ENCODE results near the gene UGT1A5. TPM values are rescaled to one million over a fixed set of nuclear protein-coding genes. Genes with fewer than 3 reads are reported as not detected.

Gene UGT1A5
- total RNA-seq, 2 experiments from 2014 or later, result not detected

DNA sequence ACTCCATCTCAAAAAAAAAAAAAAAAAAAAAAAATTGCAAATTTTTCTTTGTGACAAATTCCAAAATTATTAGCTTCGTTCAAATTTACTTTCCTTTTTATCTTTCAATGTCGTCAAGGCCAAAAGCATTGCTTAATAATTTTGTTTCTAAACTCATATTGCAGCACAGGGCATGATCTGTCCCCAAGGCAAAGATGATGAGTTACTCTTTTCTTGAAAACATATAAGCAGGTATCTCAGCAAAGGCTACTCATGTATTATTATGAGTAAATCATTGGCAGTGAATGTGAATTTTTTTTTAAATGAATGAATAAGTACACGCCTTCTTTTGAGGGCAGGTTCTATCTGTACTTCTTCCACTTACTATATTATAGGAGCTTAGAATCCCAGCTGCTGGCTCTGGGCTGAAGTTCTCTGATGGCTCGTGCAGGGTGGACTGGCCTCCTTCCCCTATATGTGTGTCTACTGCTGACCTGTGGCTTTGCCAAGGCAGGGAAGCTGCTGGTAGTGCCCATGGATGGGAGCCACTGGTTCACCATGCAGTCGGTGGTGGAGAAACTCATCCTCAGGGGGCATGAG, 31.1 kb upstream of the UGT1A5 start, which contains the start of gene UGT1A7:
Gene UGT1A7 (plus strand): TSS at position 381 of the 579 bp plus-strand sequence. CDS start 37 bp downstream, at position 418.
- ChIA-PET POLR2A (no interaction called here), CTCF (no interaction called here)
- no peak for DNase-seq
- Mint-ChIP-seq H3K9me3 (ENCODE audit: low read depth) (no peaks in the 10 kb centered on the region), H3K27me3 (peaks cover 11% of the 10 kb centered on the region), H3K4me3 (no peak within 1 kb of the TSS), H3K36me3 (ENCODE audit: low read depth) (no peaks in the 10 kb centered on the region), H3K27ac (no peak within 1 kb of the TSS), H3K4me1 (no peaks in the 10 kb centered on the region)
- intact Hi-C loops (cut with DNase I, micrococcal nuclease), result no loop called here
- no peak for ATAC-seq

DNA sequence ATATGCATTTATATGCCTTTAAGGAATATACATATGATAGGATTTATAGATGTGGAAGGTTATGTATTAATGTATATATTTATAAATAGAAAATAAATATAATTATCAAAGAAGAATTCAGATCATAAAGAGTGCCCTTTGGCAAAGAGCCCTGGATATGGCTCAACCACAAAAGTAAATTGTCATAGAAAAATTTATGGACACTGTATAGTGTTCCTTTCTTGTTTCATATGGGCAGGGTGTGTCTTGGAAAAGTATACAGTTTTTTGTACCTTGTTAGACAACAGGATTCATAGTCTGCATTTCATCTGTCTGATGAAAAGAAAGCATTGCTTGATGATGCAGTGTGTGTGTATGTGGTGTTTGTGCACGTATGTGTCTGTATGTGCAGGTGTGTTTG, 28.1 kb upstream of the UGT1A5 start:
- ChIA-PET CTCF (interaction anchor here (0.7 kb wide), 1 partner anchor 25 kb away, joined by 3 read pairs; no protein-coding TSS in a partner anchor), POLR2A (no interaction called here)
- Mint-ChIP-seq H3K9me3 (ENCODE audit: low read depth) (no peaks in the 10 kb centered on the region), H3K36me3 (ENCODE audit: low read depth) (no peaks in the 10 kb centered on the region), H3K27ac (no peak overlapping the region), H3K27me3 (peaks cover 7% of the 10 kb centered on the region), H3K4me3 (no peak overlapping the region), H3K4me1 (no peaks in the 10 kb centered on the region)
- DNase-seq, result no peak
- ATAC-seq, result no peak
- intact Hi-C loops (cut with DNase I, micrococcal nuclease), result no loop called here

DNA sequence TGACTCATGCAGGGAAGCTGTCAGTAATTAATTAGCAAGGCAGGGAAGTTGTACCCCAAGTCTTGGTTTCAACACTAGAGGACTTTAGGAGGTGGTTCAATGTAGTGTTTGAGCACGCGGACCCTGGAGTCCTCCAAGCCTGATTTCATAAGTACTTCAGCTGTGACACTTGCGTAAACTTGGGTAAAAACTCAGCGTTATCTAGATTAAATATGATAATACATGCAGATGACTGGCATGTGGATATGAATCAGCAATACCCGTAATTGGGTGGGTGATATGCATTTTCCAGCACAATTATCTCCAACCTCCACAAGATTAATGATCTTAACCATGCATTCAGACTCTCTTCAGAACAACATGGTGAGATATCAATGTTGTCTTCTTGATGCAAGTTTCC, 25.8 kb upstream of the UGT1A5 start:
- no peak for ATAC-seq
- H3K27me3 Mint-ChIP-seq, result peaks cover 4% of the 10 kb centered on the region
- no peaks in the 10 kb centered on the region for H3K9me3 Mint-ChIP-seq (ENCODE audit: low read depth)
- no peaks in the 10 kb centered on the region for H3K36me3 Mint-ChIP-seq (ENCODE audit: low read depth)
- DNase-seq, result no peak
- no peak overlapping the region for H3K4me3 Mint-ChIP-seq
- no peaks in the 10 kb centered on the region for H3K4me1 Mint-ChIP-seq
- ChIA-PET CTCF (interaction anchor here (0.6 kb wide), 1 partner anchor 615 kb away, joined by 3 read pairs; no protein-coding TSS in a partner anchor), POLR2A (no interaction called here)
- intact Hi-C loops (cut with DNase I, micrococcal nuclease), result no loop called here
- H3K27ac Mint-ChIP-seq, result no peak overlapping the region

DNA sequence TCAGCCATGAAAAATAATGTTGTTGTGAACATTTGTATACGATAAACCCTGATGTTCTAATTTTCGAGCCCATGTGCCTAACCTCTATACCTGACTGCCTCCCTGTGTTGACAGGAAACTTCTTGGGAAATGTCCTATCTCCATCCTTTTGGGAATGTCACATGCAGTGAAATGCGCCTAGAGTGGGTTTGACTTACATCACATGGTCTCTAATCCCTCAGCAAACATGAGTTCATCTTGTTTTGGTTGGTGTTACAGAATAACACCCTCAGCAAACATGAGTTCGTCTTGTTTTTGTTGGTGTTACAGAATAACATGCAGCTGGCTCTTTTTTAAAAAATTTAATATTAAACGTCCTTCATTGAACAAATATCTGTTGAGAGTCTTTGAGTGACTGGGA, 24.4 kb upstream of the UGT1A5 start:
- Mint-ChIP-seq H3K36me3 (ENCODE audit: low read depth) (no peaks in the 10 kb centered on the region), H3K4me1 (no peaks in the 10 kb centered on the region), H3K4me3 (no peak overlapping the region), H3K9me3 (ENCODE audit: low read depth) (no peaks in the 10 kb centered on the region), H3K27ac (no peak overlapping the region), H3K27me3 (peaks cover 4% of the 10 kb centered on the region)
- DNase-seq, result no peak
- no peak for ATAC-seq
- ChIA-PET CTCF (no interaction called here), POLR2A (no interaction called here)
- intact Hi-C loops (cut with DNase I, micrococcal nuclease), result no loop called here

DNA sequence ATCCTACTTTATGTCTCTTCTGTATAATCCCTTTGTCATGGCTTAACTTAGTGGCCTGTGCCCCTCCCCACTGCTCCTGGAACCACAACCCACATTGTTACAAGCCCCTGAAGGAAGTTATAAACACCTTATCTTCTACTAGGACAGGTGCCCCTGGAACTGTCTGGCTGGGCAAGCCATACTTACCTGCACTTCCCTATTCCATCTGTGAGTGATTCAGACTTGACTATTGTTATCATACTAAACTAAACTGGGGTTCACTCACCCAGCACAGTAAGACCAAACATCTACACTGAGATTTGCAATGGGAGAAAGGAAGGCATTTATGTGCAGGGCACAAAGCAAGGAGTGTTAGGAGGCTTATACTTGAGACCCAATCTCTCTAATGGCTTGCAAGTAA, 23.7 kb upstream of the UGT1A5 start:
- H3K27me3 Mint-ChIP-seq, result peaks cover 4% of the 10 kb centered on the region

DNA sequence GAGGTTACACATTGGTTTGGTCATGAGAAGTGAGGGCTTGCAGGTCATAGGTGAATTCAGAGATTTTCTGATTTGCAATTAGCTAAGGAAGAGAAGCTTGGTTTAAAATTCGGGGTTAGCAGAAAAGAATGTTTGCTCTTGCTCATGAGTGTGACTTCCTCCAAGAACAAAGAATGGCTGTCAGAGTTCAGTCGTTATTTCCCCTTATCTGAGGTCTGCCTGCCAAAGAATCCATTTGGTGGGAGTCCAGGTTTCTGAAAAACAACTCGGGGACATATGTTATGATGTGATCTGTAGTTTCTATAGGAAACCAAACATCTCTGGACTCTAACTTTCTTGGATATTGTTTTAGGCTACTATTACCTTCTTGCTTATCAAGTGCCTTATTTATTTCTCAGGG, 23.2 kb upstream of the UGT1A5 start:
- H3K27me3 Mint-ChIP-seq, result peaks cover 4% of the 10 kb centered on the region
- no peak overlapping the region for H3K4me3 Mint-ChIP-seq
- DNase-seq (no peak), ATAC-seq (no peak)
- H3K27ac Mint-ChIP-seq, result no peak overlapping the region
- ChIA-PET POLR2A (no interaction called here), CTCF (no interaction called here)
- H3K9me3 Mint-ChIP-seq (ENCODE audit: low read depth), result no peaks in the 10 kb centered on the region
- intact Hi-C loops (cut with DNase I, micrococcal nuclease), result no loop called here
- no peaks in the 10 kb centered on the region for H3K36me3 Mint-ChIP-seq (ENCODE audit: low read depth)
- no peaks in the 10 kb centered on the region for H3K4me1 Mint-ChIP-seq

More for the DNA sequence above, 23.7 kb upstream of the UGT1A5 start:
- ATAC-seq (no peak), DNase-seq (no peak)
- H3K36me3 Mint-ChIP-seq (ENCODE audit: low read depth), result no peaks in the 10 kb centered on the region
- intact Hi-C loops (cut with DNase I, micrococcal nuclease), result no loop called here
- POLR2A ChIA-PET, result no interaction called here
- H3K27ac Mint-ChIP-seq, result no peak overlapping the region
- no peaks in the 10 kb centered on the region for H3K9me3 Mint-ChIP-seq (ENCODE audit: low read depth)
- CTCF ChIA-PET, result no interaction called here
- H3K4me1 Mint-ChIP-seq, result no peaks in the 10 kb centered on the region
- no peak overlapping the region for H3K4me3 Mint-ChIP-seq

DNA sequence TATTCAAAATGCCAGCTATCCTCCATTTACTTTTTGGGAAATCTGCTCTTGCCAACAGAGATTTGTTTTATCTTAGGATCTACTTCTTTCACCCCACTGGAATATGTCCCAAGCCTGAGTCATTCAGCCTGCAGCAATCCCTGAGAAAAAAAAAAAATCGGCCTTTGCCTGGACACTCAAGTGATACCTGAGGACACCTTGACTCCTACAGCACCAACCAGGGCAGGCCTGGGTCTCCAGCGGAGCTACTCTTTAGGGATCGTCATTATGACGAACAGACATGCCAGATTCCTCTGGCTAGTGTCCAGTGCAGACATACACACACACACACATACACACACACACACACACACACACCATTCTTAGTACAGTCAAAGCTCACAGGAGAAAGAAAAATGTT, 22.3 kb upstream of the UGT1A5 start:
- H3K9me3 Mint-ChIP-seq (ENCODE audit: low read depth), result no peaks in the 10 kb centered on the region
- ChIA-PET CTCF (no interaction called here), POLR2A (no interaction called here)
- intact Hi-C loops (cut with DNase I, micrococcal nuclease), result no loop called here
- no peak overlapping the region for H3K4me3 Mint-ChIP-seq
- no peaks in the 10 kb centered on the region for H3K36me3 Mint-ChIP-seq (ENCODE audit: low read depth)
- no peak for ATAC-seq
- no peak overlapping the region for H3K27ac Mint-ChIP-seq
- no peak for DNase-seq
- H3K4me1 Mint-ChIP-seq, result no peaks in the 10 kb centered on the region
- peaks cover 4% of the 10 kb centered on the region for H3K27me3 Mint-ChIP-seq

DNA sequence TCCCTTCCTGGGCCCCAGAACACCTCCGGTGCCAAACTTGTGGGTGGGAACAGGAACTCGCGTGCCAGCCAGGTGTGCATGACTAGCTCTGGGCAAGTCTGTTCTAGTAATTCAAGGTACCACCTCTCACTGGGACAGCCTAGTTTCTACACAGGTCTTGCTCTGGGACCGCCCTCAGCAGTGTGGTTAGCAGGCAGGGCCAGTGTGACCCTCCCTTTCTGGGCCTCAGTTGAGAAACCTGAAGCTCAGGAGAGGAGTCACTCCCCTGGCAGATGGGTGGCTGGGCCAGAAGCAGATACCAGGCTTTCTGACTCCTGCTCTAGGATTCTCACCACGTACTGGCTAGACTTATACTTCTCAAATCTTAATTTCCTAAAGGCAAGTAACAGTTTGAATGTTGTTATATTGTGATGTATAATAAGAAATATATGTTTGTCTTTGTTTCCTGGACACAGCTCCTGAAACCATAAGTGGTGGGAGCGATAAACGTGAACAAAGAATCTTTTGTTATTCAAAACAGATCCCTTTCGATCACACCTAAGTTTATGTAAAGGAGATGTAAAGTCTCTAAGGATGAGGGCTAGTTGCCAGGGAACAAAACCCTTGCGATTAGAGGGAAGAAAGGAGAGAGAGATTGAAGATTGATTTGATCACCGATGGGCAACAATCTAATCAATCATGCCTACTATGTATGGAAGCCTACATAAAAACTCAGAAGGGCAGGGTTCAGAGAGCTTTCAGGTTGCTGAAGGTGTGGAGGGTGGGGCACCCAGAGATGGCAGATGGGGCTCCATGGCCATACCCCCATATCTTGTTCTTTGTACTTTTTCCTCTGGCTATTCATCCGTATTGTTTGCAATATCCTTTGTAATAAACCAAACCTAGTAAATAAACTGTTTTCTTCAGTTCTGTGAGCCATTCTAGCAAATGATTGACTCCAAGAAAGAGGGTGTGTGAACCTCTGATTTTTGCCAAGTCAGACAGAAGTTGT, 21.0 kb upstream of the UGT1A5 start:
- no peaks in the 10 kb centered on the region for H3K27me3 Mint-ChIP-seq
- POLR2A ChIA-PET, result no interaction called here
- ATAC-seq, result no peak
- CTCF ChIA-PET, result interaction anchor here (0.6 kb wide), 1 partner anchor 59 kb away, joined by 3 read pairs; no protein-coding TSS in a partner anchor
- H3K9me3 Mint-ChIP-seq (ENCODE audit: low read depth), result no peaks in the 10 kb centered on the region
- no peaks in the 10 kb centered on the region for H3K36me3 Mint-ChIP-seq (ENCODE audit: low read depth)
- intact Hi-C loops (cut with DNase I, micrococcal nuclease), result no loop called here
- no peak for DNase-seq
- no peak overlapping the region for H3K27ac Mint-ChIP-seq
- no peaks in the 10 kb centered on the region for H3K4me1 Mint-ChIP-seq
- H3K4me3 Mint-ChIP-seq, result no peak overlapping the region

DNA sequence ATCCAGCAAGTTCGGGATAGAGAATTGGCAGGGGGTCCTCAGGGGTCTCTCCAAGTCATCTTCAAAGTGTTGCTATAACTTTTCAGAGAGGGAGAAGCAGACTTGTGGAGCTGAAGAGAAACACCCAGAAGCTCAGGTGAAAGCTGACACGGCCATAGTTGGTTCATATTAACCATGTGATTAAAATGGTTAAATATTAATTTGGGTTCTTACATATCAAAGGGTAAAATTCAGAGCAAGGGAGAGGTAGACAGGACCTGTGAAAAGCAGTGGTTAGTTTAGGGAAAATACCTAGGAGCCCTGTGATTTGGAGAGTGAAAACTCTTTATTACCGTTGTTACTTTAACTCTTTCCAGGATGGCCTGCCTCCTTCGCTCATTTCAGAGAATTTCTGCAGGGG, 20.1 kb upstream of the UGT1A5 start, which contains the start of gene UGT1A6:
Gene UGT1A6 (plus strand): TSS at position 243 of the 400 bp plus-strand sequence. CDS start 115 bp downstream, at position 358.
- intact Hi-C loops (cut with DNase I, micrococcal nuclease), result no loop called here
- ChIA-PET CTCF (interaction anchor here (0.5 to 0.6 kb wide), 2 partner anchors 58 to 237 kb away, joined by 3 to 4 read pairs; no protein-coding TSS in a partner anchor), POLR2A (no interaction called here)
- H3K4me3 Mint-ChIP-seq, result no peak within 1 kb of the TSS
- H3K4me1 Mint-ChIP-seq, result no peaks in the 10 kb centered on the region
- DNase-seq (no peak), ATAC-seq (no peak)
- H3K27me3 Mint-ChIP-seq, result no peaks in the 10 kb centered on the region
- no peak within 1 kb of the TSS for H3K27ac Mint-ChIP-seq
- H3K9me3 Mint-ChIP-seq (ENCODE audit: low read depth), result no peaks in the 10 kb centered on the region
- no peaks in the 10 kb centered on the region for H3K36me3 Mint-ChIP-seq (ENCODE audit: low read depth)

DNA sequence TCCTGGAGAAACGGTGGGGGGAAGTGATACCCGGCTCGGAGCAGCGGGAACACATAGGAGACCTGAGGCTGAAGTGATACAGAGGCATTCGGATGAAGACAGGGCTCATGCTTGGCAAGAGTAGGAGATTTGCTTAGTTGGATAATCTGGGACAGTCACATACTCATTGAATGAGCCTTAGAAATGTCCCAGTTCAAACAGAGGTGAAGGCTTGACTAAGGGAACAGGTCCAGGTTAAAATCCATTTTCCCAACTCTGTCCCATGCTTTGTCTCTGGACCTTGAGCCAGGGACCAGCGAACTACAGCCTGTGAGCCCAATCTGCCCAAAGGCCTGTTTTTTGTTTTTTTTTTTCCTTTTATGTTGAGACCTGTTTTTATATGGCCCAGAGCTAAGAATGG, 18.7 kb upstream of the UGT1A5 start:
- Mint-ChIP-seq H3K4me1 (no peaks in the 10 kb centered on the region), H3K27ac (no peak overlapping the region), H3K27me3 (no peaks in the 10 kb centered on the region), H3K4me3 (no peak overlapping the region), H3K36me3 (ENCODE audit: low read depth) (no peaks in the 10 kb centered on the region), H3K9me3 (ENCODE audit: low read depth) (no peaks in the 10 kb centered on the region)
- DNase-seq (no peak), ATAC-seq (no peak)
- intact Hi-C loops (cut with DNase I, micrococcal nuclease), result no loop called here
- ChIA-PET POLR2A (interaction anchor here (0.5 kb wide), 1 partner anchor 464 kb away, joined by 3 read pairs; no protein-coding TSS in a partner anchor), CTCF (no interaction called here)

DNA sequence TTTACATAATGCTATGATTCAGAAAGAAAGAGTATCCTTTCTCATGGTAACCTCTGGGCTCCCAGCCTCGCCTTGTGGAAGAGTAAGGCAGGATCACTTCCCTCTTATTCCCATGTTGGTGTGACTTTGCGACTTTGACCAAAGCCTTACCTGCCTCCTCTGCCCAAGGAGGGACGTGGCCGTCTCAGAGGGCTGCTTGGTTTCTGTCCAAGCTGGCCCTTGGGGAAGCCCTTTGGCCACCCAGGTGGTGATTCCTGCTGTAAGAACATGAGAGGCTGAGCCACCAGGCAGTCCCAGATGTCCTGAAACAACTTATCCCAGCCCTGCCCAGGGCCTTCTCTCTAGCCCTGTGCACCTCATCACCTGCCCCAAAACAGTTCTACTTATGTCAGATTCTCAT, 14.0 kb upstream of the UGT1A5 start:
- no peaks in the 10 kb centered on the region for H3K9me3 Mint-ChIP-seq (ENCODE audit: low read depth)
- H3K36me3 Mint-ChIP-seq (ENCODE audit: low read depth), result no peaks in the 10 kb centered on the region
- H3K4me3 Mint-ChIP-seq, result no peak overlapping the region
- H3K27me3 Mint-ChIP-seq, result no peaks in the 10 kb centered on the region
- DNase-seq (no peak), ATAC-seq (no peak)
- intact Hi-C loops (cut with DNase I, micrococcal nuclease), result no loop called here
- H3K27ac Mint-ChIP-seq, result no peak overlapping the region
- ChIA-PET POLR2A (no interaction called here), CTCF (no interaction called here)
- H3K4me1 Mint-ChIP-seq, result no peaks in the 10 kb centered on the region
